ENCODE results near the gene SCAI.
"Not testable (repeated sequence)": the region's sequence is repeated elsewhere in the genome, so short reads cannot be mapped to it uniquely, and the experiment has no call there.

Gene SCAI

DNA sequence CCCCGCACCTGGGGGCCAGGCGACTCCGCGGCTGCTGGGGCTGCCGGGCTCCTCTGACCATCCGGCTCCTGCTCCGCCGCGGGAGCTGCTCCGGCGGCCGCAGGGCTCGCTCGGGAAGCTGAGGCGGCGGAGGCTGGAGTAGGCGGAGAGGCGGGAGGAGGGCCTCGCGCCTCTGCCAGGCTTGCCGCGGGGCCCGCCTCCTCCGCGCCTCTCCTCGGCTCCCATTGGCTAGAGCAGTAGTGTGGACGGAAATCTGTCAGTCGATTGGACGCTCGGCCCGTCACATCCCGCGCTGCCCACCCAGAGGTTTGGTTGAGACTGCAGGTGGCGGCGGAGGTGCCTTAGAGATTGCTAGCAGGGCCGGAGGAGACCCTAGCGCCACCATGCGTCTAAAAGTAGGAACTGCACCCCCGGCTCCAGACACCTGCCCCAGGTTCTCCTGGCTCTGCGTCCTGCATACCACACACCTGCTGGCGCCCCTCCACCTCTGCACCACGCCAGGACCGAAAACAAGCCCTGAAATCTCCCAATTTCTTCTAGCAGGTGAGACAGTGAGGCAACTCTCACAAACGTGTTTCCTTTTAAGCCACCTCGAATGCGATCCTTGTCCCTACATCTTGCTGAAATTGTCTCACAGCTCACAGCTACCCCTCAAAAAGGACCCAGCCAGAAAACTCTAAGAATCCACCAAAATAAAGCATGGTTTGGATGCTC is at the start of gene SCAI:
Gene SCAI, minus strand, starts transcription at position 152 of the 714 bp plus-strand sequence. Its CDS starts 91 bp downstream, at position 61.
- peak; percentile 98 to 99 for DNase-seq (ENCODE audit: low read depth in 2 of 2)

DNA sequence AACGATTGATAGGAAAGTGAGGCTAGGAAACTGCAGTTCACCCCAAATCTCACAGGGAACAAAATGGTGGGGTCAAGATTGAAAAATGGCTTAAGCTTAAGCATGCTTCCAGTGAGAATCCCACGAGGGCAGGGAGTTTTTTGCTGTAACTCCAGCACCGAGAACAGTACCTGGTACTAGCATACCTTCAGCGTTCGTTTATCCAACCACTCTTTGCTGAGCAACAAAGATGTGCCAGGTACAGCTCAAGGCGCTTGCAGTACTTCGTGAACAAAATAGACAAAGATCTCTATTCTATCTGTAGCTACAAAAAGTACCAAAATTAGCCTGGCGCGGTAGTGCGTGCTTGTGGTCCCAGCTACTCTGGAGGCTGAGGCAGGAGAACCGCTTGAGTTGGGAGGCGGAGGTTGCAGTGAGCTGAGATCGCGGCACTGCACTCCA is 47.1 kb upstream of the SCAI start:
- DNase-seq (ENCODE audit: low read depth in 2 of 2) = no peak

DNA sequence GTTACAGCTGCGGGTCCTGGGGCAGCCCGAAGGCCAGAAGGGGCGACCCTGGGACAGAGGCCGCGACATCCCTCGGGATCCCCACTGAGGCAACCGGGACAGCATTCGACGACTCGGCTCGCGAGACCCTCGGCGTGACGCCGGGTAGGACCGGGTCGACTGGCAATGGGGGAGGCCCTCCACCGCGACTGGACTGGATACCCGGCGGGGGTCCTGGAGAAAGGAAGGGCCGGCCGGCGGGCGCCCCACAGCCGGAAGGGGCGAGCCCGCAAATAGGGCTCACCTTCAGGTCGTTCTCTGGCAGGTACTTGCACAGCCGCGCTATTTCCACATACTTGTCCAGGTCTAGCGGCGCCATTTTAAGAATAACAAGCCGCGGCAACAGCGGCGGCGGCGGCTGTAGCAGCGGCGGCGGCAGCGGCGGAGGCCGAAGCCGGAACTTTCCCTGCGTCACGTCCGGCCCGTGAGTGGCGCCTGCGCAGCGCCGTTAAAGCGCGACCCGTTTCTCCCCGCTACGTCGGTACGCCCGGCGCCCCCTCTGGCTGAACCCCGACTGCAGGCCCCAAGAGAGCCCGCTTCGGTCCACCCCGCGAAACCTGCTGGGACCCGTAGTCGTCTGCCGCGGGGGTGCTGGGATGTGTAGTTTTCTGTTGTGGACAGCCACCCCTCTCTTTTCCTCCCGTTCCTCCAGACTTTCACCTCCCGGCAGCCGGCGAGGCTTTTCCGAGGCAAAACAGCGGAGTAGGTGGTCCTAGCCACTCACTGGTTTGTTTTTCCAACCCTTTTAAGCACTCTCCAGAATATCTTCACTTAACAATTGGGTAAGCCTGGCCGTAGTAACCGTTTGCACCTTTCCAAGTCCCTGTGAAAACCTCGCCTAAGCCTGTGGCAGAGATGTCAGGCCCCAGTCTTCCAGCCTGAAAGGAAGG is 46.3 kb upstream of the SCAI start, which contains the start of gene PPP6C:
Gene PPP6C, minus strand, starts transcription at position 443 of the 929 bp plus-strand sequence. Its CDS starts 85 bp downstream, at position 358.
- peak; percentile 97 to 98 for DNase-seq (ENCODE audit: low read depth in 2 of 2)

DNA sequence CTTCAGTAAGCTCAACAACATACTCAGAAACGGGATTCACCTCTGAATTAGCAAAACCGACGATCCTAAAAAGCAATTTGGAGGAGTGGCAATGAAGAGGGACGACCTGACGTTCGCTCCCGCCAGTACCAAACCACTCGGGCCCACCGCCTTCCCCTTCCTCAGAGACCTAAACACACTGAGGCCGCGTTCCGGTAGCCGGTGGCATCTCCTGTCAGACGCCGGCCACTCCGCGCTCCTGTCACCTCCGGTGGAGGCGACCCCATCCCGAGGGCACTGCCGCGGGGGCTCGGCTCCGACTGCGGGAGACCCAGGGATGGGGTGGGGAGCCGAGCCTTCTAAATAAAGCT is 45.7 kb upstream of the SCAI start:
- DNase-seq (ENCODE audit: low read depth in 2 of 2) = peak in 1 of 2 donors; percentile 18

DNA sequence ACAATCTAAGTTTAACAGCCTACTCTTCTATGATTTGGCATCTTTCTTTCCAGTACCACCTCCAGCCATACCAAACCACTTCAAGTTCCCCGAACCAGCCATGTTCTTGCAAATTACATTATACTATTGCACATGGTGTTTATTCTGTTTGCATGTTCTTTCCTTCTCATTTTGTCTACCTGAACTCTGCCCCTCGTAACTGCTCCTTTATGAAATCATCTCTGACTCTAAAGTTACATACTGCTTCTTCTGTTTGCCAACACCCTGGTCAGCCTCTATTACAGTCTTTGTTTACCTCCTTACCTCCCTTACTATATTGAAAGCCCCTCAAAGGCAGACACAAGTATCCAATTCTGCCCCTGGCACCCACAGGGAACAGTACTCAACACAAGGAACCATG is 40.2 kb upstream of the SCAI start:
- no peak for DNase-seq (ENCODE audit: low read depth in 2 of 2)

DNA sequence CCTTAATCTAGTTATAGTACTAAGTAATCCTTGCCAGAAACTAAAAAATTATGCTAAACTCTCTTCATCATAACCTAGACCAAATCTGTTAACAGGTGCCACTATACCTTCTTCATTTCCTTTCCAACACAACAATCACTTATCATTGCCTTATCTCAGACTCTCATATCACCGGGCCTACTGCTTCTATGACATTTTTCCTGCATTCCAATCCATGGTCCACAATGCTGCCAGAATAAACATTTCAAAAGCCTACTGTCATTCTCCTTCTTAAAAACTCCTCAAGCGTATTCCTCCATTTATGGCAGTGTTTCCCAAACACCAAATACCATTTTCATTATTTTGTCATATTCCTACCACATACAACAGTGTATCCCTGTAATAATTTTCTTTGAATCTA is 39.7 kb upstream of the SCAI start:
- no peak for DNase-seq (ENCODE audit: low read depth in 2 of 2)

DNA sequence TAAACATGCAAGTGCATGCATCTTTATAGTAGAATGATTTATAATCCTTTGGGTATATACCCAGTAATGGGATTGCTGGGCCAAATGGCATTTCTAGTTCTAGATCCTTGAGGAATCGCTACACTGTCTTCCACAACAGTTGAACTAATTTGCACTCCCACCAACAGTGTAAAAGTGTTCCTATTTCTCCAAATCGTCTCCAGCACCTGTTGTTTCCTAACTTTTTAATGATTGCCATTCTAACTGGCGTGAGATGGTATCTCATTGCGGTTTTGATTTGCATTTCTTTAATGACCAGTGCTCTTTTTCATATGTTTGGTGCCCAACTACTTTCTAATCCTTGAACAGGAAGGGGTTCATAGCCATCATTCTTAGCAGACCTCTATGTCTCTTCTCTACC is 38.4 kb upstream of the SCAI start:
- DNase-seq (ENCODE audit: low read depth in 2 of 2) = not testable (repeated sequence)

- DNase-seq (ENCODE audit: low read depth in 2 of 2) = no peak
These were observed 37.5 kb upstream of the SCAI start for GRCh38 chr9:125180876-125181275.

DNA sequence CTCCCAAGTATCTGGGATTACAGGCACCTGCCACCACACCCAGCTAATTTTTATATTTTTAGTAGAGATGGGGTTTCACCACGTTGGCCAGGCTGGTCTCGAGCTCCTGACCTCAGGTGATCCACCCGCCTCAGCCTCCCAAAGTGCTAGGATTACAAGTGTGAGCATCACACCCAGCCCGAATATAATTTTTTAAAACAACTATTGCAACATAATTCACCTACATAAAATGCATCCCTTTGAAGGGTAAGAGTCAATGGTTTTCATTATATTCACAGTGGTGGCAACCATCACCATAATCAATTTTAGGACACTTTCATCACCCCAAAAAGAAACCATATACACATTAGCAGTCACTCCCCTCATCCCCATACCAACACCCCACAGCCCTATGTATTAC is 36.4 kb upstream of the SCAI start:
- not testable (repeated sequence) for DNase-seq (ENCODE audit: low read depth in 2 of 2)

GRCh38 chr9:125177888-125178287 is 34.6 kb upstream of the SCAI start:
- DNase-seq (ENCODE audit: low read depth in 2 of 2) = no peak

DNA sequence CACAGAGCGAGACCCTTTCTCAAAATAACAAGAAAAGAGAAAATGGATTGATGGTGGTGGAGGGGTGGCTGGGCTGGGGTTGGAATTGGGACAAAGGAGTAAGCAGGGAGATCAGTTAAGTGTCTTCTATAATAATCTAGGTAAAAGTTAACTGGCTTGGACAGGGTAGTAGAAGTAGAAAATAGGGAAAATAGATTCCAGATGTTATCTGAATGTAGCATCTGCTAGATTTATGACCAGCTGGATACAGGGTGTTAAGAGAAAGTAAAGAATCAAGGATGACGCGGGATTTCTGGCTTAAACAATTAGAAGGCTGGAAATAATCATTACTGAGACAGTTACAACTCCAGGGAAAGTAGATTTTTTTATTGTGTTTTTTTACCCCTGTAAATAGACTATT is 33.3 kb upstream of the SCAI start:
- DNase-seq (ENCODE audit: low read depth in 2 of 2) = no peak

DNA sequence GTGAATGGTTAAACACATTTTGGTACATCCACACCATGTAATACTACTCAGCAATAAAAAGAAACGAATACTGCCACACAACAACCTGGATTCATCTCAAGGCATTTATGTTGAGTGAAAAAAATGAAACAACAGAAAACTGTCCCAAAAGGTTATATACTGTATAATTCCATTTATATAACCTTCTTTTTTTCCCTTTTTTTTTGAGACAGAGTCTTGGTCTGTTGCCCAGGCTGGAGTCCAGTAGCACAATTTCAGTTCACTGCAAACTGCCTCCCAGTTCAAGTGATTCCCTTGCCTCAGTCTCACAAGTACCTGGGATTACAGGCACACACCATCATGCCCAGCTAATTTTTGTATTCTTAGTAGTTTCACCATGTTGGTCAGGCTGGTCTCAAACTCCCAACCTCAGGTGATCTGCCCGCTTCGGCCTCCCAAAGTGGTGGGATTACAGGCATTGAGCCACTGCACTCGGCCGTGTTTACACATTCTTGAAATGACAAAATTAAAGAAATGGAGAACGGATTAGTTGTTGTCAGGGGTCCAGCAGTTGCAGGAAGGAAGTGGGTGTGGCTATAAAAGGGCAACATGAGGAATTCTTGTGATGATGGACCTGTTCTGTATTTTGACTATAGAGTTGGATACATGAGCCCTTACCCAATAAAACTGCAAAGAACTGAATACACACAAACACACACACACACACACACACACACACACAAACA is 28.9 kb upstream of the SCAI start:
- no peak for DNase-seq (ENCODE audit: low read depth in 2 of 2)

- DNase-seq (ENCODE audit: low read depth in 2 of 2) = no peak
These were observed 26.6 kb upstream of the SCAI start for GRCh38 chr9:125169895-125170294.

DNA sequence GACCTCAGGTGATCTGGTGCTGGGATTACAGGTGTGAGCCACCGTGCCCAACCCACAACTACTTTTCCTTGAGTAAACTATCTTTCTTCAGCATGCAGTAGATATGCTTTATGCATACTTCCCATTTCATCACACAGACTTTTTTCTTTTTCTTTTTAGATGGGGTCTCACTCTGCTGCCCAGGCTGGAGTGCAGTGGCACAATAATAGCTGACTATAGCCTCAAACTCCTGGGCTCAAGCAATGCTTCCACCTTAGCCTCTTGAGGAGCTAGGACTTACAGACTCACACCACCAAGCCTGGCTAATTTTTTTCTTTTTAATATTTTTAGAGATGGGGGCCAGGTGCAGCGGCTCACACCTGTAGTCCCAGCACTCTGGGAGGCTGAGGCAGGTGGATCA is 23.4 kb upstream of the SCAI start:
- no peak for DNase-seq (ENCODE audit: low read depth in 2 of 2)

GRCh38 chr9:125162891-125163290 is 19.6 kb upstream of the SCAI start:
- not testable (repeated sequence) for DNase-seq (ENCODE audit: low read depth in 2 of 2)

DNA sequence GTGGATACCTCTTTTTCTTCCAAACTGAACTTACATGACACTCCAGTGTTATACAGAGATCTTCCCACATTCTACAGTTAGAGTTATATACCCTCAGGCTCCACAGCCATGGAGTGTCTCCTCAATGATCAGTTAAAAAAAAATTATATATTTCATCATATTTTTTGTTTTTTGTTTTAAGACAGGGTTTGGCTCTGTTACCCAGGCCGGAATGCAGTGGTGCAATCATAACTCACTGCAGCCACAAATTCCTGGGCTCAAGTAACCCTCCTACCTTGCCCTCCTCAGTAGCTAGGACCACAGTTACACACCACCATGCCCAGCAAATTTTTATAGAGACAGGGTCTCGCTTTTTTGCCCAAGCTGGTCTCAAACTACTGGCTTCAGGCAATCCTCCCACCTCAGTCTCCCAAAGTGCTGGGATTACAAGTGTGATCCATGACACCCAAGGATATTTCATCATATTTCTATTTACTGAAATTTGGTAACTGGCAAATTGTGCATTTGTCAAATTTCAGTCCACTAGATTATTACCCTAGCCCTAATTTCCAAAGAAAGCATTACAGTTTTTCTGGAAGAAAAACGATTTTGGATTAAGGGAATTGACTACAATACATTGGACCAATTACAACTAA is 18.1 kb upstream of the SCAI start:
- DNase-seq (ENCODE audit: low read depth in 2 of 2) = no peak

GRCh38 chr9:125160750-125161149 is 17.4 kb upstream of the SCAI start:
- DNase-seq (ENCODE audit: low read depth in 2 of 2) = no peak

GRCh38 chr9:125156551-125156950 is 13.2 kb upstream of the SCAI start:
- DNase-seq (ENCODE audit: low read depth in 2 of 2) = no peak

DNA sequence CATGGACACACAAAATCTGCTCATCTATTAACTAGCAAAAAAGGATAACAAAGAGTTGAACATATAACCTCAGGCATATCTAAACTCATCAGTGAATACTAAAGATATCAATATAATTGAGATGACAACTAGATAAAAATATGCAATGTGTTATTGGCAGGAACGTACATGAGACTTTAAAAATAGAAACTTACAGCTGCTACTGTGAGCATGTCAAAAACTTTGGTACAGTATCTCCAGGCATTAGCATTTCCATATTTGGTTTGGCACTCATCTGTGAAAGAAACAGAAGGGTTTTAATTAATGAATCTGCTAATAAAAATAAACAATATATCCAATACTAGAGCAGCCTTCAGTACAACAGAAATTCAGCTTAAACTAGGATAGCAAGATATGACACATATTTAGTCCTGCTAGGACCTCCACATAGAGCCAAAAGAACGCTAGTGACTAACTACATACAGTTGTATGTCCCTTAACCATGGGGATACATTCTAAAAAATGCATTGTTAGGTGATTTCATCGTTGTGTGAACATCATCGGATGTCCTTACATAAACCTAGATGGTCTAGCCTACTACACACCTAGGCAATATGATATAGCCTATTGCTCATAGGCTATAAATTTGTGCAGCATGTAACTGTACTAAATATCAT is 10.5 kb upstream of the SCAI start:
- no peak for DNase-seq (ENCODE audit: low read depth in 2 of 2)

DNA sequence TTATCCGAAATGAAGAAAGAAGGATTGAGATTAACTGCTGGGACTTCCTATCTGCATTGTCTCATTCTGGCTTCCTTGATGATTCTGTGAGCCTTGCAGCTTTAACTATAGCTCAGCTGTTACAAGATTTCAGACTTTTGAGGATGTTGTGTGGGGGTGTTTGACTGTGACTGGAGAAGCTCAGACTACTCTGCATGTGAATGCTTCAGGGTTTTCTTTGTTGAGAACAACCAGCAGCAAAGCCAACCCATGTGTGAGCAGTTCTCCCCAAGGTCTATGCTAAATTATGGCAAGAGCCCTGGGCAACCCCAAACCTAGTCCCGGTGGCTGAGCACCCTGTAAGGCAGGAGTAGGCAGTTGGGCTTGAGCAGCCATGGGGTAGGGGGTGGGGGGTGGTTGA is 8.4 kb upstream of the SCAI start:
- no peak for DNase-seq (ENCODE audit: low read depth in 2 of 2)
